H1 (cell line): ENCODE data around the gene NOS3. TPM values are rescaled to one million over a fixed set of nuclear protein-coding genes. Genes with fewer than 3 reads are reported as not detected.

Experiments used
- CTCF ChIA-PET: fragments of 300-600 bp; sonication (Branson Sonifier 250); formaldehyde crosslinking; loops from one replicate; lab custom pipeline; 2021; ENCODE audit not compliant: partially characterized antibody; lab: Charles Lee
- POLR2A ChIA-PET: fragments of 300-600 bp; sonication (Branson Sonifier 250); formaldehyde crosslinking; loops from one replicate; lab custom pipeline; 2021; ENCODE audit warnings: inconsistent platforms; ENCODE audit not compliant: partially characterized antibody; lab: Charles Lee
- DNase-seq, 2 experiments: peaks; one replicate each; pipeline versions ENCODE4 v3.0.0 to v3.0.0-alpha.2; 2010 to 2022; ENCODE audit warnings: low spot score in 2 of 2, low read depth in 1 of 2, mixed read lengths in 1 of 2
- FAIRE-seq: peaks from 2 replicates; lab custom pipeline; 2011; peaks lifted over from hg19 to GRCh38; lab: Jason Lieb, UNC
- H2AFZ ChIP-seq: 2 replicates; pipeline ENCODE4 v1.8.1; 2012; ENCODE audit warnings: low read length, inconsistent platforms
- H2AK5ac ChIP-seq: 2 replicates; pipeline ENCODE4 v1.6.1; 2013; ENCODE audit warnings: low read depth, low read length
- H2BK120ac ChIP-seq: replicated peaks from 2 replicates; pipeline ENCODE3; 2013; ENCODE audit warnings: low read depth, low read length, inconsistent platforms
- H2BK12ac ChIP-seq: 2 replicates; pipeline ENCODE4 v1.6.1; 2013; ENCODE audit warnings: low read depth, low read length
- H2BK15ac ChIP-seq: 2 replicates; pipeline ENCODE4 v1.6.1; 2013; ENCODE audit warnings: low read length
- H2BK20ac ChIP-seq: 2 replicates; pipeline ENCODE4 v1.6.1; 2013; ENCODE audit warnings: low read length
- H2BK5ac ChIP-seq: 2 replicates; pipeline ENCODE4 v1.6.1; 2013; ENCODE audit warnings: low read depth, low read length
- H3K14ac ChIP-seq: 2 replicates; pipeline ENCODE4 v1.6.1; 2013; ENCODE audit warnings: inconsistent platforms; ENCODE audit not compliant: insufficient read length
- H3K18ac ChIP-seq: 2 replicates; pipeline ENCODE4 v1.6.1; 2013; ENCODE audit warnings: low read length; ENCODE audit errors: extremely low read depth
- H3K23ac ChIP-seq: 2 replicates; pipeline ENCODE4 v1.6.1; 2013; ENCODE audit warnings: inconsistent platforms; ENCODE audit not compliant: insufficient read length
- H3K23me2 ChIP-seq: 2 replicates; pipeline ENCODE4 v1.6.1; 2013; ENCODE audit warnings: low read depth, low read length
- H3K27ac ChIP-seq: 2 replicates; pipeline ENCODE4 v1.6.1; 2011; ENCODE audit warnings: low read depth, low read length, inconsistent platforms
- H3K27me3 ChIP-seq, 4 experiments: replicated peaks in 1 of 4; 1 replicate in 1 of 4; 2 replicates in 3 of 4; pipeline versions ENCODE4 v1.6.1 to v1.8.1; 2011 to 2013; ENCODE audit warnings: low read length in 3 of 4, mild to moderate bottlenecking in 3 of 4, inconsistent platforms in 2 of 4, mixed read lengths in 2 of 4, moderate library complexity in 1 of 4; ENCODE audit not compliant: control insufficient read depth in 3 of 4, insufficient read depth in 3 of 4; ENCODE audit errors: extremely low read depth in 1 of 4
- H3K36me3 ChIP-seq, 4 experiments: 2 replicates each; pipeline versions ENCODE4 v1.6.1 to v1.8.1; 2011 to 2013; ENCODE audit warnings: mild to moderate bottlenecking in 4 of 4, low read length in 3 of 4, moderate library complexity in 2 of 4, control low read depth in 1 of 4, inconsistent platforms in 1 of 4; ENCODE audit not compliant: insufficient read depth in 4 of 4, control insufficient read depth in 2 of 4
- H3K4ac ChIP-seq: replicated peaks from 2 replicates; pipeline ENCODE3; 2013; ENCODE audit warnings: low read length, low read depth, mixed read lengths, inconsistent platforms; ENCODE audit not compliant: insufficient read length
- H3K4me1 ChIP-seq, 4 experiments: replicated peaks in 1 of 4; 1 replicate in 1 of 4; 2 replicates in 3 of 4; pipeline versions ENCODE4 v1.6.1 to v1.8.1; 2011 to 2013; ENCODE audit warnings: low read length in 3 of 4, inconsistent platforms in 2 of 4, mixed read lengths in 1 of 4; ENCODE audit not compliant: insufficient read depth in 4 of 4, control insufficient read depth in 3 of 4
- H3K4me2 ChIP-seq, 2 experiments: 2 replicates each; pipeline versions ENCODE4 v1.6.1 to v1.8.1; 2011 to 2013; ENCODE audit warnings: low read depth in 2 of 2, low read length in 2 of 2, control low read depth in 1 of 2, inconsistent platforms in 1 of 2, mild to moderate bottlenecking in 1 of 2; ENCODE audit not compliant: insufficient read depth in 1 of 2
- H3K4me3 ChIP-seq, 4 experiments: fragments of 200-600, 300-600 bp in 1 of 4; sonication (generic), shearing (Covaris generic), sonication (Bioruptor Twin) in 1 of 4; 2 replicates each; pipeline versions ENCODE4 v1.5.1 to v1.8.1; 2011 to 2016; ENCODE audit warnings: low read length in 4 of 4, low read depth in 3 of 4, control low read depth in 2 of 4, inconsistent platforms in 2 of 4, mild to moderate bottlenecking in 2 of 4, mixed read lengths in 1 of 4, moderate library complexity in 1 of 4; ENCODE audit not compliant: insufficient read depth in 2 of 4; ENCODE audit errors: extremely low read depth in 1 of 4
- H3K56ac ChIP-seq: replicated peaks from 2 replicates; pipeline ENCODE3; 2013; ENCODE audit warnings: low read depth, mild to moderate bottlenecking, mixed read lengths, low read length, inconsistent platforms; ENCODE audit not compliant: insufficient read length
- H3K79me1 ChIP-seq: 2 replicates; pipeline ENCODE4 v1.6.1; 2013; ENCODE audit warnings: low read depth, low read length, control low read depth
- H3K79me2 ChIP-seq, 2 experiments: 2 replicates each; pipeline versions ENCODE4 v1.6.1 to v1.8.1; 2012 to 2013; ENCODE audit warnings: low read length in 2 of 2, mild to moderate bottlenecking in 2 of 2, inconsistent platforms in 1 of 2; ENCODE audit not compliant: insufficient read depth in 2 of 2, control insufficient read depth in 1 of 2
- H3K9ac ChIP-seq, 4 experiments: replicated peaks in 1 of 4; 1 replicate in 1 of 4; 2 replicates in 3 of 4; pipeline versions ENCODE4 v1.6.1 to v1.8.1; 2011 to 2013; ENCODE audit warnings: low read depth in 3 of 4, low read length in 3 of 4, control low read depth in 2 of 4, mild to moderate bottlenecking in 2 of 4, moderate library complexity in 2 of 4, inconsistent platforms in 1 of 4; ENCODE audit errors: extremely low read depth in 1 of 4
- H3K9me3 ChIP-seq, 2 experiments: 2 replicates each; pipeline versions ENCODE4 v1.6.1 to v1.8.1; 2012 to 2013; ENCODE audit warnings: mild to moderate bottlenecking in 2 of 2, moderate library complexity in 2 of 2, control low read depth in 1 of 2, inconsistent platforms in 1 of 2, low read depth in 1 of 2, low read length in 1 of 2, mixed read lengths in 1 of 2; ENCODE audit not compliant: insufficient read depth in 2 of 2
- H4K20me1 ChIP-seq, 2 experiments: replicated peaks in 1 of 2; 2 replicates each; pipeline versions ENCODE3 to v1.8.1; 2011 to 2013; ENCODE audit warnings: inconsistent platforms in 2 of 2, low read length in 2 of 2, mild to moderate bottlenecking in 1 of 2; ENCODE audit not compliant: insufficient read depth in 2 of 2, control insufficient read depth in 1 of 2
- H4K5ac ChIP-seq: 2 replicates; pipeline ENCODE4 v1.6.1; 2013; ENCODE audit warnings: low read length, low read depth, mixed read lengths, inconsistent platforms; ENCODE audit not compliant: insufficient read length
- H4K8ac ChIP-seq: 2 replicates; pipeline ENCODE4 v1.8.0; 2013; ENCODE audit warnings: mild to moderate bottlenecking, moderate library complexity, low read length, inconsistent platforms; ENCODE audit not compliant: insufficient read depth; ENCODE audit errors: extremely low read depth
- H4K91ac ChIP-seq: replicated peaks from 2 replicates; pipeline ENCODE3; 2013; ENCODE audit warnings: low read length, mixed read lengths, inconsistent platforms; ENCODE audit not compliant: insufficient read length
- PHF8 ChIP-seq: fragments of 200-600 bp; sonication (generic); conservative IDR thresholded peaks from 2 replicates; pipeline ENCODE4 v1.7.1; 2012; ENCODE audit warnings: low read depth, mild to moderate bottlenecking, inconsistent platforms, low read length, moderate library complexity
- SAP30 ChIP-seq: fragments of 300-600 bp; sonication (generic); IDR thresholded peaks from 2 replicates; pipeline ENCODE4 v1.7.1; 2012; ENCODE audit warnings: low read length, moderate library complexity, mild to moderate bottlenecking, inconsistent platforms; ENCODE audit not compliant: insufficient read depth, insufficient replicate concordance
- ZNF274 ChIP-seq: IDR thresholded peaks from 2 replicates; pipeline ENCODE4 v1.7.0; 2012; ENCODE audit warnings: low read length, borderline replicate concordance; ENCODE audit errors: extremely low read depth
- WGBS, 2 experiments: shearing (Covaris generic) in 1 of 2; methylation state at CpG; one replicate each; pipeline versions ENCODE4 v1.1.6 to v1.1.7; 2013 to 2015; ENCODE audit warnings: low lambda C conversion rate in 2 of 2, mixed read lengths in 2 of 2, inconsistent platforms in 1 of 2, low coverage in 1 of 2, missing lambda C conversion rate in 1 of 2; ENCODE audit not compliant: insufficient replicate concordance in 2 of 2, insufficient coverage in 1 of 2, insufficient read length in 1 of 2; ENCODE audit errors: extremely low coverage in 1 of 2, missing lambda C conversion rate in 1 of 2; 5-methylcytosine and 5-hydroxymethylcytosine counted together
- polyA plus RNA-seq, 7 experiments: library from polyadenylated mRNA; depleted of rRNA in 3 of 7; stranded (reverse) in 5 of 7; unstranded in 2 of 7; fragments of >200 nt in 5 of 7; fragments of 200-250 nt in 2 of 7; gene quantifications; 1 replicate in 5 of 7; 2 replicates in 1 of 7; 4 replicates in 1 of 7; pipeline versions ENCODE4 v1.2.1 to v1.2.3, GENCODE V29; 2011 to 2013; ENCODE audit warnings: missing spikeins in 2 of 7, mixed read lengths in 2 of 7
- total RNA-seq: library from RNA; stranded (reverse); fragmentation: NEBNext Ultra II Directional; extraction: Animal tissue kit (Norgen Biotek cat#: 25700); gene quantifications from 2 replicates; pipeline ENCODE4 v1.2.1, GENCODE V29; 2021

NOS3 gene
- total and polyA plus RNA-seq, 2 of the 8 experiments (the other 6 are each of a cell fraction or from before 2014, with no cell fraction given) = 4.4 to 16.2 TPM

DNA sequence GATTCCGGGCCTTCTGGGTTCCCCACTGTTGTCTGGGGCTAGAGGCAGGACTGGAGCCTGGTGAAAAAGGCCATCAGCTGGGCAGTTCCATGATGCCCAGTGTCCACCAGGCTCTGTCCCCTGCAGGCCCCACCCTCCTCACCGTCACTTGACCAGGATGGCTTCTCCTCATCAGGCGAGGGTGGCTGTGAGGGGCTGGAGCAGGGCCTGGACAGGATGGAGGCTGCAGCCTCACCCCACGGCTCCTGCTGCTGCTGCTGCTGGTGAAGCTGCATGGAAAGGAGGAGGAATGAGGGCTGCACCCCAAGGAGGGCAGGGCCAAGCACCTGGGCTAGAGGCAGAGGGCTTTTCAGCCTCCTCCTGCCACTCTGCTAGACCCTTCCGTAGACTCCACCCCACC, 25.1 kb downstream of the NOS3 start:
- Histone ChIP-seq H3K4me3 (no peak overlapping the region), H3K14ac (no peak overlapping the region), H3K4ac (no peak overlapping the region), H4K20me1 (no peaks in the 10 kb centered on the region), H4K8ac (no peak overlapping the region; the same call in 1 of the 2 replicates), H3K9me3 (no peaks in the 10 kb centered on the region), H2BK12ac (no peak overlapping the region), H3K27ac (no peak overlapping the region), H3K23me2 (peaks cover 7% of the 10 kb centered on the region; the same call in 1 of the 2 replicates), H3K27me3 (peaks cover 8 to 45% (median 38%) of the 10 kb centered on the region in 4 experiments), H2BK20ac (no peak overlapping the region), H2AK5ac (no peak overlapping the region), H3K18ac (no peak overlapping the region), H2AFZ (no peak overlapping the region), H2BK120ac (no peak overlapping the region), H3K4me2 (no peak overlapping the region), H3K23ac (no peak overlapping the region), H4K5ac (no peak overlapping the region), H3K36me3 (no peaks in the 10 kb centered on the region), H4K91ac (no peak overlapping the region), H2BK5ac (no peak overlapping the region), H3K79me1 (no peaks in the 10 kb centered on the region; the same call in 1 of the 2 replicates), H3K56ac (no peak overlapping the region), H3K9ac (no peak overlapping the region), H3K79me2 (no peaks in the 10 kb centered on the region), H3K4me1 (peaks cover 0 to 30% (median 18%) of the 10 kb centered on the region in 4 experiments; a peak in 6 of 7 replicates), H2BK15ac (0 out of 2 replicates have a peak overlapping the region, but pooled peaks have one; percentile 61)
- DNase-seq (no peak), FAIRE-seq (no peak)
- WGBS, 2 experiments = 89% methylated on average over 5 of the region's 5 CpGs; no CpG with 5 or more reads in 1 of the 2 experiments
- TF ChIP-seq SAP30 (no peak), PHF8 (no peak), ZNF274 (no peak)
- CTCF ChIA-PET = interaction anchor here (1.3 to 6.6 kb wide), 7 partner anchors 10 to 102 kb away, joined by 3 to 79 read pairs (median 23); partner anchors contain the start of genes FASTK and NOS3
- POLR2A ChIA-PET = no interaction called here
